Peyer's patch (tissue), 4 donors: ENCODE measurements around the gene PRSS16. TPM values are rescaled to one million over a fixed set of nuclear protein-coding genes. Genes with fewer than 3 reads are reported as not detected.

Source experiments
- DNase-seq, 3 donors: peaks; one replicate each; pipeline ENCODE4 v3.0.0-alpha.2; 2017 to 2019
- H3K27ac ChIP-seq, 4 donors: fragments of 200-600 bp; sonication (generic); one replicate each; pipeline ENCODE4 v1.5.1; 2016 to 2019
- H3K27me3 ChIP-seq, 2 donors: fragments of 200-600 bp; sonication (generic); one replicate each; pipeline ENCODE4 v1.5.1; 2019
- H3K36me3 ChIP-seq, 3 donors: fragments of 200-600 bp; sonication (generic); one replicate each; pipeline ENCODE4 v1.5.1; 2016 to 2019
- H3K4me1 ChIP-seq, 4 donors: fragments of 200-600 bp; sonication (generic); one replicate each; pipeline ENCODE4 v1.5.1; 2016 to 2019
- H3K4me3 ChIP-seq, 4 donors: fragments of 200-600 bp; sonication (generic); 1 replicate in 3 of 4; 2 replicates in 1 of 4; pipeline ENCODE4 v1.5.1; 2016 to 2019; ENCODE audit warnings: mild to moderate bottlenecking in 1 of 4
- H3K9me3 ChIP-seq, 4 donors: fragments of 200-600 bp; sonication (generic); one replicate each; pipeline ENCODE4 v1.5.1; 2016 to 2019; ENCODE audit warnings: mild to moderate bottlenecking in 1 of 4
- CTCF ChIP-seq, 6 experiments: fragments of 450-650 bp in 4 of 6; fragments of 200-600 bp in 2 of 6; sonication (generic) in 1 of 6; IDR thresholded peaks; one replicate each; pipeline ENCODE4 v1.5.1; 2017 to 2019; ENCODE audit warnings: antibody characterized with exemption in 6 of 6, mild to moderate bottlenecking in 3 of 6, moderate library complexity in 1 of 6
- POLR2A ChIP-seq, 2 donors: fragments of 450-650 bp; IDR thresholded peaks; one replicate each; pipeline ENCODE4 v1.5.1; 2017; ENCODE audit warnings: antibody characterized with exemption in 2 of 2, mild to moderate bottlenecking in 2 of 2, moderate library complexity in 2 of 2
- total RNA-seq, 4 donors: library from RNA; depleted of rRNA; stranded (reverse); fragments of >200 nt; gene quantifications; one replicate each; pipeline ENCODE4 v1.1.0, GENCODE V29; 2016

The PRSS16 gene
- total RNA-seq, 4 donors from 2014 or later: 5.0 to 37.1 (median 29.8) TPM

DNA sequence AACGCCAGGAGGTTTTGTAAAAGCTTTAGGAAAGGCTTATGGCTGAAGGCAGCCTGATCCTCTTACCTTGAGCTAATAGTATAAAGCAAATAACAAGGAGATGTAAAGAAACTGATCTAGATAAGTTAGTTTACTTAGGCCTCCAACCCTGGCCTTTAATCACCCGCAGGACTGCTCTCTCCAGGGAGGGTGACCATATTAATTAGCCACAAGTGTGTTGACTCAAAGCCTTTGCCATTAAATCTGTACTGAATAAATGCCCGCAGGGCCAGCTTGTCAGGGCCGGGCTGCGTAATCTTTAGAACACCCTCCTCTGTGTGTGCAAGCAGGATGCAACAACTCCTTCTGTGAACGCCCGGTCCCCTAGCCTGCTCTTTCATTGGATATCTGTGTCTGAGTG lies 6.1 kb upstream of the PRSS16 start:
- Histone ChIP-seq H3K27ac (no peak overlapping the region), H3K9me3 (no peaks in the 10 kb centered on the region), H3K4me3 (no peak overlapping the region), H3K4me1 (no peaks in the 10 kb centered on the region), H3K36me3 (no peaks in the 10 kb centered on the region), H3K27me3 (peaks cover 0 to 15% of the 10 kb centered on the region in 2 donors)
- DNase-seq: no peak
- TF ChIP-seq CTCF (IDR thresholded peaks at IDR 0.05) (no peak), POLR2A (IDR thresholded peaks at IDR 0.05) (no peak)

DNA sequence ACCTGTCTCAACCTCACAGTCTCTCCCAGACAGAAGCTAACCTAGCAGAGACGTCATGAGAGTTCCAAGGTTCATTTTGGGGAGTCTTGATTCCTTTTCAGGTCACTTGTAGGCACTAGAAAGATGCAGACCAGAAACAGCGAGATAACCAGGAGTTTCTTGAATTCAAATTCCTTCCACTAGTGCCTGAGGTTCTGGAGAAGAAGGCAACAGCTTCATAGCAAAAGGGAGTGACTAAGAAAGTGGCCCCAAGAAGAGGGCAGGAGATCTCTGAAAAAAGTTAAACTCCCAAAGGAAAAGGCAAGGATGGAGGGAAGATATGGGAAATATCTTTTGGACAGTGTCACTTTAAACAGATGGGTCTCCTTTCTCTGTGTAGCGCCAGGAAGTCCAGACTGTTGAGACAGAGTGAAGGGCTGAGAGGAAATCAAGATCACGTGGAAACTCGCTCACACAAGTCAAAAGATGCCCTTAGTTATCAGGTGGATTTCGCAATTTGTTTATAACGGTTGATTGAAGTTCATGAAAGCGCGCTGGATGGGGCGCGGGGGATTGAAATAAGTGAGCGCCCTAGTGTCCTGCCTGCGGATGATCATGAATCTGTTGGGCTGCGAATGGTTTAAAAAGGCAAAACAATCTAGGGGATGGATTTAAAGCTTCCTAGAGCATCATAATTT lies 4.8 kb upstream of the PRSS16 start:
- Histone ChIP-seq H3K27me3 (peaks cover 0 to 7% of the 10 kb centered on the region in 2 donors), H3K4me1 (no peaks in the 10 kb centered on the region), H3K4me3 (no peak overlapping the region), H3K36me3 (no peaks in the 10 kb centered on the region), H3K27ac (no peak overlapping the region), H3K9me3 (no peaks in the 10 kb centered on the region)
- TF ChIP-seq CTCF (IDR thresholded peaks at IDR 0.05) (no peak), POLR2A (IDR thresholded peaks at IDR 0.05) (no peak)
- DNase-seq: no peak

DNA sequence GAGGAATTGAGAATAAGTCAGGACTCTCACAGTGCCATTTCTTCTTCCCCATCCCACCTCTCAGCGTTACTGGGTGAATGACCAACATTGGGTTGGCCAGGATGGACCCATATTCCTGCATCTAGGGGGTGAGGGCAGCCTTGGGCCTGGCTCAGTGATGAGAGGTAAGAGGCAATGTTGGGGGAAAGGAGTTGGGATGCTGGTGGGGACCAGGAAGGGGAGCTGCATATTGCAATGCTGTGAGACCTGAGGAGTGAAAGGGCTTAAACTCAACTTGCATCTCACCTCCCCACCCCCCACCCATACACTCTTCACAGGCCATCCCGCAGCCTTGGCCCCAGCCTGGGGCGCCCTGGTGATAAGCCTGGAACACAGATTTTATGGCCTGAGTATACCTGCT lies 1.3 kb downstream of the PRSS16 start:
- H3K27me3 ChIP-seq: peaks cover 0 to 5% of the 10 kb centered on the region in 2 donors
- H3K9me3 ChIP-seq: no peaks in the 10 kb centered on the region
- H3K4me1 ChIP-seq: no peaks in the 10 kb centered on the region
- H3K27ac ChIP-seq: no peak overlapping the region
- DNase-seq: no peak
- H3K4me3 ChIP-seq: no peak overlapping the region
- no peaks in the 10 kb centered on the region for H3K36me3 ChIP-seq
- TF ChIP-seq CTCF (IDR thresholded peaks at IDR 0.05): no peak
- TF ChIP-seq POLR2A (IDR thresholded peaks at IDR 0.05): no peak

- peak overlapping the region; percentile 64 to 78 (median 69) for H3K4me3 ChIP-seq
- H3K9me3 ChIP-seq: no peaks in the 10 kb centered on the region
- H3K27me3 ChIP-seq: peaks cover 0 to 5% of the 10 kb centered on the region in 2 donors
- H3K27ac ChIP-seq: peak overlapping the region; percentile 81 to 97 (median 90)
- TF ChIP-seq CTCF (IDR thresholded peaks at IDR 0.05) (no peak), POLR2A (IDR thresholded peaks at IDR 0.05) (no peak)
- no peaks in the 10 kb centered on the region for H3K4me1 ChIP-seq
- no peak for DNase-seq
- H3K36me3 ChIP-seq: no peaks in the 10 kb centered on the region
These were observed 3.0 kb downstream of the PRSS16 start for GRCh38 chr6:27250277-27251111.

GRCh38 chr6:27251112-27251605 lies 3.7 kb downstream of the PRSS16 start:
- no peaks in the 10 kb centered on the region for H3K36me3 ChIP-seq
- peak overlapping the region; percentile 64 to 78 (median 69) for H3K4me3 ChIP-seq
- TF ChIP-seq POLR2A (IDR thresholded peaks at IDR 0.05) (no peak), CTCF (IDR thresholded peaks at IDR 0.05) (no peak)
- no peaks in the 10 kb centered on the region for H3K9me3 ChIP-seq
- H3K4me1 ChIP-seq: no peaks in the 10 kb centered on the region
- DNase-seq: peak; percentile 87 to 96 (median 95)
- H3K27ac ChIP-seq: peak overlapping the region; percentile 81 to 97 (median 90)
- peaks cover 0 to 5% of the 10 kb centered on the region in 2 donors for H3K27me3 ChIP-seq
